Mesenchymal stem cell (in vitro differentiated cells and primary cell): ENCODE data around the gene OTUD5. TPM values are rescaled to one million over a fixed set of nuclear protein-coding genes. Genes with fewer than 3 reads are reported as not detected.
A peak's percentile ranks its signal among the peaks of the same experiment; 100 is the strongest.

Experiments
- DNase-seq: peaks from one replicate; pipeline ENCODE4 v3.0.0-alpha.2; 2013
- H2AFZ ChIP-seq: one replicate; pipeline ENCODE4 v1.6.1; 2013; ENCODE audit warnings: low read depth, mild to moderate bottlenecking, control low read depth, inconsistent platforms, low read length, moderate library complexity
- H2AK5ac ChIP-seq: 2 replicates; pipeline ENCODE4 v1.6.1; 2013; ENCODE audit warnings: low read length, moderate library complexity, mild to moderate bottlenecking, inconsistent platforms; ENCODE audit not compliant: severe bottlenecking
- H2BK120ac ChIP-seq: one replicate; pipeline ENCODE4 v1.6.1; 2013; ENCODE audit warnings: low read depth, mild to moderate bottlenecking, inconsistent platforms, low read length, moderate library complexity
- H2BK12ac ChIP-seq, 2 experiments: one replicate each; pipeline ENCODE4 v1.6.1; 2013; ENCODE audit warnings: inconsistent platforms in 2 of 2, low read length in 2 of 2, mild to moderate bottlenecking in 2 of 2, moderate library complexity in 2 of 2, control low read depth in 1 of 2
- H2BK15ac ChIP-seq: one replicate; pipeline ENCODE4 v1.6.1; 2013; ENCODE audit warnings: mild to moderate bottlenecking, low read depth, inconsistent platforms; ENCODE audit not compliant: poor library complexity, severe bottlenecking
- H2BK5ac ChIP-seq: 2 replicates; pipeline ENCODE4 v1.6.1; 2013; ENCODE audit warnings: low read depth, mild to moderate bottlenecking, low read length, control low read depth, inconsistent platforms; ENCODE audit not compliant: poor library complexity, severe bottlenecking
- H3K14ac ChIP-seq, 2 experiments: one replicate each; pipeline ENCODE4 v1.6.1; 2013; ENCODE audit warnings: inconsistent platforms in 2 of 2, low read length in 2 of 2, control low read depth in 1 of 2, mild to moderate bottlenecking in 1 of 2, moderate library complexity in 1 of 2
- H3K18ac ChIP-seq, 2 experiments: one replicate each; pipeline ENCODE4 v1.6.1; 2013; ENCODE audit warnings: inconsistent platforms in 2 of 2, low read length in 2 of 2, control low read depth in 1 of 2, low read depth in 1 of 2, mild to moderate bottlenecking in 1 of 2
- H3K23ac ChIP-seq, 2 experiments: one replicate each; pipeline ENCODE4 v1.6.1; 2013; ENCODE audit warnings: inconsistent platforms in 2 of 2, low read length in 2 of 2, mild to moderate bottlenecking in 2 of 2, moderate library complexity in 2 of 2, control low read depth in 1 of 2
- H3K27ac ChIP-seq: 2 replicates; pipeline ENCODE4 v1.5.1; 2013; ENCODE audit warnings: mild to moderate bottlenecking, moderate library complexity, low read length, control low read depth, inconsistent platforms; ENCODE audit not compliant: poor library complexity, severe bottlenecking
- H3K27me3 ChIP-seq, 2 experiments: 2 replicates each; pipeline versions ENCODE4 v1.6.1 to v1.7.0; 2013; ENCODE audit warnings: low read length in 2 of 2, mild to moderate bottlenecking in 2 of 2, moderate library complexity in 2 of 2, control low read depth in 1 of 2, inconsistent platforms in 1 of 2; ENCODE audit not compliant: control insufficient read depth in 1 of 2, insufficient read depth in 1 of 2
- H3K36me3 ChIP-seq, 2 experiments: 2 replicates each; pipeline versions ENCODE4 v1.6.1 to v1.7.0; 2013; ENCODE audit warnings: low read length in 2 of 2, control low read depth in 1 of 2, inconsistent platforms in 1 of 2, low read depth in 1 of 2, mild to moderate bottlenecking in 1 of 2; ENCODE audit not compliant: insufficient read depth in 2 of 2, control insufficient read depth in 1 of 2
- H3K4ac ChIP-seq, 2 experiments: one replicate each; pipeline ENCODE4 v1.6.1; 2013; ENCODE audit warnings: inconsistent platforms in 2 of 2, low read length in 2 of 2, mild to moderate bottlenecking in 2 of 2, moderate library complexity in 2 of 2, control low read depth in 1 of 2, low read depth in 1 of 2
- H3K4me1 ChIP-seq: 2 replicates; pipeline ENCODE4 v1.6.1; 2013; ENCODE audit warnings: low read depth, low read length, control low read depth; ENCODE audit not compliant: control insufficient read depth, insufficient read depth
- H3K4me2 ChIP-seq: 2 replicates; pipeline ENCODE4 v1.6.1; 2013; ENCODE audit warnings: low read length, mild to moderate bottlenecking, inconsistent platforms; ENCODE audit not compliant: poor library complexity, severe bottlenecking
- H3K4me3 ChIP-seq, 2 experiments: 2 replicates each; pipeline versions ENCODE4 v1.5.1 to v1.7.0; 2013; ENCODE audit warnings: low read length in 2 of 2, mild to moderate bottlenecking in 2 of 2, control low read depth in 1 of 2, low read depth in 1 of 2; ENCODE audit not compliant: insufficient read depth in 1 of 2
- H3K79me1 ChIP-seq: replicated peaks from 2 replicates; pipeline ENCODE4 v1.6.1; 2013; ENCODE audit warnings: mild to moderate bottlenecking, control low read depth, low read length, inconsistent platforms; ENCODE audit not compliant: poor library complexity, severe bottlenecking
- H3K9ac ChIP-seq: 2 replicates; pipeline ENCODE4 v1.7.0; 2013; ENCODE audit warnings: mild to moderate bottlenecking, low read length, moderate library complexity
- H3K9me3 ChIP-seq: 2 replicates; pipeline ENCODE4 v1.7.0; 2013; ENCODE audit warnings: mild to moderate bottlenecking, low read length; ENCODE audit not compliant: control insufficient read depth
- H4K8ac ChIP-seq: one replicate; pipeline ENCODE4 v1.6.1; 2013; ENCODE audit warnings: inconsistent platforms, mild to moderate bottlenecking, low read length, moderate library complexity
- H4K91ac ChIP-seq: one replicate; pipeline ENCODE4 v1.6.1; 2013; ENCODE audit warnings: mild to moderate bottlenecking, low read length, inconsistent platforms
- WGBS: methylation state at CpG from one replicate; pipeline ENCODE4 v1.1.7; 2013; ENCODE audit warnings: mixed read lengths; 5-methylcytosine and 5-hydroxymethylcytosine counted together
- polyA plus RNA-seq, 2 experiments: library from polyadenylated mRNA; stranded (reverse); fragments of 200-250 nt; gene quantifications; one replicate each; pipeline ENCODE4 v1.2.3, GENCODE V29; 2013

The OTUD5 gene
- polyA plus RNA-seq (2013, experiment 1 of 2): 44.5 TPM
- 44.0 TPM for polyA plus RNA-seq (2013, experiment 2 of 2)

- H2AK5ac ChIP-seq: no peak within 1 kb of the TSS
- H3K9ac ChIP-seq: peak within 1 kb of the TSS; percentile 97
- H2BK5ac ChIP-seq: peak within 1 kb of the TSS; percentile 84
- peak within 1 kb of the TSS in 1 of 2 experiments; percentile 80 for H3K23ac ChIP-seq
- H3K4me2 ChIP-seq: peak within 1 kb of the TSS; percentile 83
- H3K36me3 ChIP-seq: peaks cover 16 to 30% of the 10 kb centered on the region in 2 experiments
- WGBS: 0% methylated on average over 8 of the region's 53 CpGs
- H3K4me1 ChIP-seq: peaks cover 6% of the 10 kb centered on the region
- H3K79me1 ChIP-seq: no peaks in the 10 kb centered on the region
- peak within 1 kb of the TSS; percentile 27 for H2BK120ac ChIP-seq
- H4K91ac ChIP-seq: peak within 1 kb of the TSS; percentile 68
- peak within 1 kb of the TSS in 1 of 2 experiments; percentile 52 for H2BK12ac ChIP-seq
- H3K18ac ChIP-seq: peak within 1 kb of the TSS; percentile 80 to 91
- peak within 1 kb of the TSS; percentile 78 to 87 for H3K4me3 ChIP-seq
- peak within 1 kb of the TSS; percentile 42 for H2AFZ ChIP-seq
- H3K27ac ChIP-seq: peak within 1 kb of the TSS; percentile 100
- H4K8ac ChIP-seq: peak within 1 kb of the TSS; percentile 84
- no peaks in the 10 kb centered on the region for H3K9me3 ChIP-seq
- H3K4ac ChIP-seq: peak within 1 kb of the TSS in 1 of 2 experiments; percentile 88
- no peak within 1 kb of the TSS for H2BK15ac ChIP-seq
- H3K14ac ChIP-seq: peak within 1 kb of the TSS; percentile 36 to 91
- H3K27me3 ChIP-seq: peaks cover 0 to 3% of the 10 kb centered on the region in 2 experiments
- no peak for DNase-seq
Observed at GRCh38 chrX:48957477-48957826, at the start of gene OTUD5. OTUD5 (minus strand) TSS chrX:48957607; CDS start chrX:48957570, 37 bp downstream.

GRCh38 chrX:49003696-49004095 is 46.3 kb upstream of the OTUD5 start:
- no peak overlapping the region for H3K23ac ChIP-seq
- WGBS: 100% methylated on average over 3 of the region's 5 CpGs
- H4K91ac ChIP-seq: no peak overlapping the region
- no peak for DNase-seq
- H3K79me1 ChIP-seq: peaks cover 4% of the 10 kb centered on the region
- peaks cover 6% of the 10 kb centered on the region for H3K4me1 ChIP-seq
- no peak overlapping the region for H2AFZ ChIP-seq
- H3K4ac ChIP-seq: no peak overlapping the region
- peaks cover 7 to 9% of the 10 kb centered on the region in 2 experiments for H3K36me3 ChIP-seq
- no peak overlapping the region for H2AK5ac ChIP-seq
- H2BK12ac ChIP-seq: no peak overlapping the region
- H4K8ac ChIP-seq: no peak overlapping the region
- H3K9me3 ChIP-seq: no peaks in the 10 kb centered on the region
- no peak overlapping the region for H2BK5ac ChIP-seq
- H2BK120ac ChIP-seq: no peak overlapping the region
- no peak overlapping the region for H3K4me2 ChIP-seq
- no peak overlapping the region for H3K14ac ChIP-seq
- H3K27me3 ChIP-seq: no peaks in the 10 kb centered on the region
- no peak overlapping the region for H3K9ac ChIP-seq
- H3K27ac ChIP-seq: no peak overlapping the region
- no peak overlapping the region for H2BK15ac ChIP-seq
- H3K4me3 ChIP-seq: no peak overlapping the region
- no peak overlapping the region for H3K18ac ChIP-seq

DNA sequence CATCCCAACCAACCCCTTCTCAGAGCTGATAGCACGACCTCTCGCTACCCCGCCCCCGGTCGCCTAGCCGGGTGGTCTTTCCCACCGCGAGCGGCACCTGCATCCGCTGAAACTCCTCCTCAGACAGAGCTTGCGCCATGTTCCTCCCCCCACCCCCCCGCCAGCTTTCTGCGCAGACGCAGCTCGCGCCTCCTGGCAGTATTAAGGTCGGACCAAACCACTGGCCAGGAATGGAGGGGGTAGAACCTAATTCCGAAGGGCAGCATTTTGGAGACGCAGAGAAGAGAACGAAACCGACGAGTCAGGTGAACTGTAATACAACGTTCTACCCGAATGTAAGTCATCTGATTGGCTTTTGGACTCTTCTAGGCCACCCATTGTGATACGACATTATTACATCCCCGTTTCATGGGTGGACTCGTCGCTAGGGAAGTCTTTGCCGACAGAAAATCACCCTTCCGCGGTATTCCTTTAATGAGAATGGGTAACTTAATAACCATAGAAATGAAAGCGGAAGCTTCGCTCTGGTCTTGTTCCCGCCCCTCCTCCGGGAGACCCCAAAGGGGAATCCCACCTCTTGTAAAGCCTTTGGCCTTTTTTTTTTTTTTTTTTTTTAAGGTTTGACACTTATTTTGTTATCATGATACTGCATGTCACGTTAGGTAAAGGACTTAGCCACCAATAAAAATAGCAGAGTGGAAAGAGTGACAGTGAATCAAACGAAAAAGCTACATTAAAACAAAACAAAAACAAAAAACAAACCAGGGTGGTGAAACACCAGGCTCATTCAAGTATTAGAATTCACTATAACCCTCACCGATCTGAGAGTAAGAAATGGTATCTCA is 44.9 kb upstream of the OTUD5 start, which contains the start of gene GRIPAP1:
TSS of gene GRIPAP1 (minus strand) at position 174 of the 845 bp plus-strand sequence. CDS start at position 139, 35 bp downstream.
- Histone ChIP-seq H2BK5ac (peak within 1 kb of the TSS; percentile 10), H3K27ac (peak within 1 kb of the TSS; percentile 69), H3K27me3 (no peaks in the 10 kb centered on the region), H2BK120ac (no peak within 1 kb of the TSS), H3K9ac (peak within 1 kb of the TSS; percentile 93), H3K4me2 (peak within 1 kb of the TSS; percentile 69), H3K18ac (no peak within 1 kb of the TSS), H3K4ac (peak within 1 kb of the TSS in 1 of 2 experiments; percentile 56), H2AFZ (no peak within 1 kb of the TSS), H2AK5ac (no peak within 1 kb of the TSS), H3K9me3 (peaks cover 2% of the 10 kb centered on the region), H3K4me1 (peaks cover 7% of the 10 kb centered on the region), H3K79me1 (peaks cover 5% of the 10 kb centered on the region), H3K23ac (no peak within 1 kb of the TSS), H2BK15ac (no peak within 1 kb of the TSS), H4K8ac (peak within 1 kb of the TSS; percentile 73), H3K14ac (no peak within 1 kb of the TSS), H3K4me3 (peak within 1 kb of the TSS; percentile 73 to 91), H2BK12ac (no peak within 1 kb of the TSS), H3K36me3 (peaks cover 11 to 22% of the 10 kb centered on the region in 2 experiments), H4K91ac (no peak within 1 kb of the TSS)
- DNase-seq: peak; percentile 97
- WGBS: 0% methylated on average over 24 of the region's 38 CpGs

- H3K4me3 ChIP-seq: peak overlapping the region; percentile 73 to 91
- H3K14ac ChIP-seq: no peak overlapping the region
- H3K27ac ChIP-seq: no peak overlapping the region
- peaks cover 7% of the 10 kb centered on the region for H3K79me1 ChIP-seq
- H2BK12ac ChIP-seq: no peak overlapping the region
- H2AK5ac ChIP-seq: no peak overlapping the region
- H3K4me2 ChIP-seq: peak overlapping the region; percentile 69
- peak overlapping the region; percentile 10 for H2BK5ac ChIP-seq
- H2AFZ ChIP-seq: no peak overlapping the region
- no peak overlapping the region for H2BK15ac ChIP-seq
- peaks cover 17 to 29% of the 10 kb centered on the region in 2 experiments for H3K36me3 ChIP-seq
- H3K18ac ChIP-seq: no peak overlapping the region
- H3K9me3 ChIP-seq: peaks cover 7% of the 10 kb centered on the region
- H4K91ac ChIP-seq: no peak overlapping the region
- H4K8ac ChIP-seq: peak overlapping the region; percentile 73
- no peak overlapping the region for H3K23ac ChIP-seq
- peaks cover 7% of the 10 kb centered on the region for H3K4me1 ChIP-seq
- H3K4ac ChIP-seq: peak overlapping the region in 1 of 2 experiments; percentile 56
- no peak overlapping the region for H2BK120ac ChIP-seq
- no peaks in the 10 kb centered on the region for H3K27me3 ChIP-seq
- 6% methylated on average over 16 of the region's 17 CpGs for WGBS
- peak overlapping the region; percentile 93 for H3K9ac ChIP-seq
- DNase-seq: peak; percentile 57
Observed at GRCh38 chrX:49001521-49002090, 44.2 kb upstream of the OTUD5 start.
